GM23338 (cell line): ENCODE measurements around the gene ZBP1. TPM values are rescaled to one million over a fixed set of nuclear protein-coding genes. Genes with fewer than 3 reads are reported as not detected.

Experiments used
- ATAC-seq: fragments of 200-7000 bp; cut with Tn5 transposase; 3 replicates; pipeline ENCODE4 v1.9.1; 2020
- DNase-seq: peaks from one replicate; pipeline ENCODE4 v3.0.0-alpha.2; 2015; ENCODE audit warnings: low spot score
- H2AFZ ChIP-seq: fragments of 200-600 bp; sonication (generic); 2 replicates; pipeline ENCODE4 v1.8.0; 2016; ENCODE audit warnings: antibody characterized with exemption, mild to moderate bottlenecking, moderate library complexity
- H3F3A ChIP-seq: fragments of 200-600 bp; sonication (generic); replicated peaks from 2 replicates; pipeline ENCODE4 v1.8.0; 2017; ENCODE audit warnings: antibody characterized with exemption, mixed run types, low read depth
- H3K27ac ChIP-seq: fragments of 200-600 bp; sonication (generic); 2 replicates; pipeline ENCODE4 v1.6.1; 2016; ENCODE audit warnings: low read depth
- H3K27me3 ChIP-seq: fragments of 200-600 bp; sonication (generic); 2 replicates; pipeline ENCODE4 v1.8.0; 2016; ENCODE audit warnings: mild to moderate bottlenecking, mixed run types, moderate library complexity; ENCODE audit not compliant: insufficient read depth
- H3K36me3 ChIP-seq: fragments of 200-600 bp; sonication (generic); 2 replicates; pipeline ENCODE4 v1.8.0; 2016; ENCODE audit warnings: mild to moderate bottlenecking; ENCODE audit not compliant: insufficient read depth
- H3K4me1 ChIP-seq: fragments of 200-600 bp; sonication (generic); 2 replicates; pipeline ENCODE4 v1.8.0; 2016; ENCODE audit warnings: mild to moderate bottlenecking, moderate library complexity; ENCODE audit not compliant: insufficient read depth
- H3K4me2 ChIP-seq: fragments of 200-600 bp; sonication (generic); 2 replicates; pipeline ENCODE4 v1.7.1; 2017; ENCODE audit warnings: mixed run types
- H3K4me3 ChIP-seq: fragments of 200-600 bp; sonication (generic); 2 replicates; pipeline ENCODE4 v1.6.1; 2016; ENCODE audit warnings: mixed run types
- H3K79me2 ChIP-seq: fragments of 200-600 bp; sonication (generic); replicated peaks from 2 replicates; pipeline ENCODE4 v1.8.0; 2017; ENCODE audit warnings: mild to moderate bottlenecking; ENCODE audit not compliant: insufficient read depth
- H3K9me2 ChIP-seq: fragments of 200-600 bp; sonication (generic); 2 replicates; pipeline ENCODE4 v1.8.0; 2017; ENCODE audit not compliant: insufficient read depth
- H4K20me1 ChIP-seq: fragments of 200-600 bp; sonication (generic); replicated peaks from 2 replicates; pipeline ENCODE4 v1.8.0; 2017; ENCODE audit warnings: mild to moderate bottlenecking; ENCODE audit not compliant: insufficient read depth
- H3K27ac Mint-ChIP-seq: 2 replicates; pipeline ENCODE4 v1.8.0; 2020; ENCODE audit warnings: inconsistent platforms, mild to moderate bottlenecking, moderate library complexity, mixed read lengths
- H3K27me3 Mint-ChIP-seq: 3 replicates; pipeline ENCODE4 v1.8.0; 2022; ENCODE audit warnings: low read depth, mild to moderate bottlenecking, moderate library complexity, mixed read lengths, inconsistent platforms; ENCODE audit not compliant: insufficient read depth, poor library complexity
- H3K36me3 Mint-ChIP-seq: 3 replicates; pipeline ENCODE4 v1.8.0; 2021; ENCODE audit warnings: low read depth, mild to moderate bottlenecking, inconsistent platforms, moderate library complexity, mixed read lengths
- H3K4me1 Mint-ChIP-seq: 3 replicates; pipeline ENCODE4 v1.8.0; 2020; ENCODE audit warnings: mild to moderate bottlenecking, inconsistent platforms, mixed read lengths
- H3K4me3 Mint-ChIP-seq: 3 replicates; pipeline ENCODE4 v1.8.0; 2021; ENCODE audit warnings: moderate library complexity, mild to moderate bottlenecking, inconsistent platforms, mixed read lengths
- H3K9me3 Mint-ChIP-seq: 3 replicates; pipeline ENCODE4 v1.8.0; 2020; ENCODE audit warnings: moderate library complexity, mild to moderate bottlenecking, inconsistent platforms, mixed read lengths
- EZH2phosphoT487 ChIP-seq: fragments of 200-600 bp; sonication (generic); IDR thresholded peaks from one replicate; pipeline ENCODE4 v1.8.1; 2018; ENCODE audit warnings: antibody characterized with exemption; ENCODE audit not compliant: unreplicated experiment
- JUNB ChIP-seq: IDR thresholded peaks from one replicate; pipeline ENCODE4 v1.6.1; 2016; ENCODE audit warnings: antibody characterized with exemption; ENCODE audit not compliant: unreplicated experiment
- NANOG ChIP-seq: IDR thresholded peaks from 2 replicates; pipeline ENCODE4 v1.6.1; 2016; ENCODE audit warnings: antibody characterized with exemption, borderline replicate concordance
- POLR2AphosphoS5 ChIP-seq: IDR thresholded peaks from 2 replicates; pipeline ENCODE4 v1.6.1; 2016; ENCODE audit warnings: antibody characterized with exemption, low read depth
- STAT1 ChIP-seq: IDR thresholded peaks from one replicate; pipeline ENCODE4 v1.6.1; 2016; ENCODE audit warnings: antibody characterized with exemption; ENCODE audit not compliant: unreplicated experiment
- ZNF114 ChIP-seq: fragments of 250-450 bp; sonication (Bioruptor Pico); IDR thresholded peaks from 2 replicates; pipeline ENCODE4 v1.5.0; 2020; ENCODE audit warnings: mild to moderate bottlenecking, moderate library complexity
- polyA plus RNA-seq: library from polyadenylated mRNA; unstranded; fragments of >200 nt; fragmentation: Nextera tagmentation; extraction: Ambion mirVana; gene quantifications from 2 replicates; pipeline ENCODE4 v1.2.1, GENCODE V29; 2016
- total RNA-seq: library from RNA; depleted of rRNA; stranded (reverse); fragments of >200 nt; shearing (Covaris generic); gene quantifications from 2 replicates; pipeline ENCODE4 v1.2.3, GENCODE V29; 2014
- TF ChIP-seq, protein P1 (sequence below): fragments of 250-450 bp; sonication (Bioruptor Pico); IDR thresholded peaks from 2 replicates; pipeline ENCODE4 v1.5.0; 2020; ENCODE audit warnings: mild to moderate bottlenecking, moderate library complexity
- TF ChIP-seq, protein P2 (sequence below): IDR thresholded peaks from 2 replicates; pipeline ENCODE4 v1.6.1; 2016; ENCODE audit warnings: antibody characterized with exemption

Gene ZBP1
- total and polyA plus RNA-seq, 2 experiments from 2014 or later = not detected

DNA sequence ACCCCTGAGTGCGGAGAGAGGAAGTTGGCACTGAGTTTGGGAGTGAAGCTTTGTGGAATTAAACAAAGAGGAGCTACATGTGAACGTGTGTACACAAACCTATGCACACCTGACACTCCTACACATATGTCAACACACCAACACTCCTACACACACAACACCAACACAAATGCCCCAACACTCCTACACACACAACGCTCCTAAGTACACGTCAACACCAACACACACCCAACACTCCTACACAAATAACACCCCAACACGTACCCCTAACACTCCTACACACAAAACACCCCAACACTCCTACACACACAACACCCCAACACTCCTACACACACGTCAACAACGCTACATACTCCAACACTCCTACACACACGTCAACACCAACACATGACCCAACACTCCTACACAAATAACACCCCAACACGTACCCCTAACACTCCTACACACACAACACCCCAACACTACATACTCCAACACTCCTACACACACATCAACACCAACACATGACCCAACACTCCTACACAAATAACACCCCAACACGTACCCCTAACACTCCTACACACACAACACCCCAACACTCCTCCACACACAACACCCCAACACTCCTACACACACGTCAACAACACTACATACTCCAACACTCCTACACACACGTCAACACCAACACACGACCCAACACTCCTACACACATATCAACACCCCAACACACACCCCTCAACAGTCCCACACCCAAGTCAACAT lies 40.1 kb upstream of the ZBP1 start (continued):
- TF ChIP-seq, protein P1, sequence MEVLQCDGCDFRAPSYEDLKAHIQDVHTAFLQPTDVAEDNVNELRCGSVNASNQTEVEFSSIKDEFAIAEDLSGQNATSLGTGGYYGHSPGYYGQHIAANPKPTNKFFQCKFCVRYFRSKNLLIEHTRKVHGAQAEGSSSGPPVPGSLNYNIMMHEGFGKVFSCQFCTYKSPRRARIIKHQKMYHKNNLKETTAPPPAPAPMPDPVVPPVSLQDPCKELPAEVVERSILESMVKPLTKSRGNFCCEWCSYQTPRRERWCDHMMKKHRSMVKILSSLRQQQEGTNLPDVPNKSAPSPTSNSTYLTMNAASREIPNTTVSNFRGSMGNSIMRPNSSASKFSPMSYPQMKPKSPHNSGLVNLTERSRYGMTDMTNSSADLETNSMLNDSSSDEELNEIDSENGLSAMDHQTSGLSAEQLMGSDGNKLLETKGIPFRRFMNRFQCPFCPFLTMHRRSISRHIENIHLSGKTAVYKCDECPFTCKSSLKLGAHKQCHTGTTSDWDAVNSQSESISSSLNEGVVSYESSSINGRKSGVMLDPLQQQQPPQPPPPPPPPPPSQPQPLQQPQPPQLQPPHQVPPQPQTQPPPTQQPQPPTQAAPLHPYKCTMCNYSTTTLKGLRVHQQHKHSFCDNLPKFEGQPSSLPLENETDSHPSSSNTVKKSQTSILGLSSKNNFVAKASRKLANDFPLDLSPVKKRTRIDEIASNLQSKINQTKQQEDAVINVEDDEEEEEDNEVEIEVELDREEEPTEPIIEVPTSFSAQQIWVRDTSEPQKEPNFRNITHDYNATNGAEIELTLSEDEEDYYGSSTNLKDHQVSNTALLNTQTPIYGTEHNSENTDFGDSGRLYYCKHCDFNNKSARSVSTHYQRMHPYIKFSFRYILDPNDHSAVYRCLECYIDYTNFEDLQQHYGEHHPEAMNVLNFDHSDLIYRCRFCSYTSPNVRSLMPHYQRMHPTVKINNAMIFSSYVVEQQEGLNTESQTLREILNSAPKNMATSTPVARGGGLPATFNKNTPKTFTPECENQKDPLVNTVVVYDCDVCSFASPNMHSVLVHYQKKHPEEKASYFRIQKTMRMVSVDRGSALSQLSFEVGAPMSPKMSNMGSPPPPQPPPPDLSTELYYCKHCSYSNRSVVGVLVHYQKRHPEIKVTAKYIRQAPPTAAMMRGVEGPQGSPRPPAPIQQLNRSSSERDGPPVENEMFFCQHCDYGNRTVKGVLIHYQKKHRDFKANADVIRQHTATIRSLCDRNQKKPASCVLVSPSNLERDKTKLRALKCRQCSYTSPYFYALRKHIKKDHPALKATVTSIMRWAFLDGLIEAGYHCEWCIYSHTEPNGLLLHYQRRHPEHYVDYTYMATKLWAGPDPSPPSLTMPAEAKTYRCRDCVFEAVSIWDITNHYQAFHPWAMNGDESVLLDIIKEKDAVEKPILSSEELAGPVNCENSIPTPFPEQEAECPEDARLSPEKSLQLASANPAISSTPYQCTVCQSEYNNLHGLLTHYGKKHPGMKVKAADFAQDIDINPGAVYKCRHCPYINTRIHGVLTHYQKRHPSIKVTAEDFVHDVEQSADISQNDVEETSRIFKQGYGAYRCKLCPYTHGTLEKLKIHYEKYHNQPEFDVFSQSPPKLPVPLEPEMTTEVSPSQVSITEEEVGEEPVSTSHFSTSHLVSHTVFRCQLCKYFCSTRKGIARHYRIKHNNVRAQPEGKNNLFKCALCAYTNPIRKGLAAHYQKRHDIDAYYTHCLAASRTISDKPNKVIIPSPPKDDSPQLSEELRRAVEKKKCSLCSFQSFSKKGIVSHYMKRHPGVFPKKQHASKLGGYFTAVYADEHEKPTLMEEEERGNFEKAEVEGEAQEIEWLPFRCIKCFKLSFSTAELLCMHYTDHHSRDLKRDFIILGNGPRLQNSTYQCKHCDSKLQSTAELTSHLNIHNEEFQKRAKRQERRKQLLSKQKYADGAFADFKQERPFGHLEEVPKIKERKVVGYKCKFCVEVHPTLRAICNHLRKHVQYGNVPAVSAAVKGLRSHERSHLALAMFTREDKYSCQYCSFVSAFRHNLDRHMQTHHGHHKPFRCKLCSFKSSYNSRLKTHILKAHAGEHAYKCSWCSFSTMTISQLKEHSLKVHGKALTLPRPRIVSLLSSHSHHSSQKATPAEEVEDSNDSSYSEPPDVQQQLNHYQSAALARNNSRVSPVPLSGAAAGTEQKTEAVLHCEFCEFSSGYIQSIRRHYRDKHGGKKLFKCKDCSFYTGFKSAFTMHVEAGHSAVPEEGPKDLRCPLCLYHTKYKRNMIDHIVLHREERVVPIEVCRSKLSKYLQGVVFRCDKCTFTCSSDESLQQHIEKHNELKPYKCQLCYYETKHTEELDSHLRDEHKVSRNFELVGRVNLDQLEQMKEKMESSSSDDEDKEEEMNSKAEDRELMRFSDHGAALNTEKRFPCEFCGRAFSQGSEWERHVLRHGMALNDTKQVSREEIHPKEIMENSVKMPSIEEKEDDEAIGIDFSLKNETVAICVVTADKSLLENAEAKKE = no peak
- TF ChIP-seq ZNF114 (no peak), JUNB (no peak), EZH2phosphoT487 (no peak)
- TF ChIP-seq, protein P2, sequence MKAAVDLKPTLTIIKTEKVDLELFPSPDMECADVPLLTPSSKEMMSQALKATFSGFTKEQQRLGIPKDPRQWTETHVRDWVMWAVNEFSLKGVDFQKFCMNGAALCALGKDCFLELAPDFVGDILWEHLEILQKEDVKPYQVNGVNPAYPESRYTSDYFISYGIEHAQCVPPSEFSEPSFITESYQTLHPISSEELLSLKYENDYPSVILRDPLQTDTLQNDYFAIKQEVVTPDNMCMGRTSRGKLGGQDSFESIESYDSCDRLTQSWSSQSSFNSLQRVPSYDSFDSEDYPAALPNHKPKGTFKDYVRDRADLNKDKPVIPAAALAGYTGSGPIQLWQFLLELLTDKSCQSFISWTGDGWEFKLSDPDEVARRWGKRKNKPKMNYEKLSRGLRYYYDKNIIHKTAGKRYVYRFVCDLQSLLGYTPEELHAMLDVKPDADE = no peak

DNA sequence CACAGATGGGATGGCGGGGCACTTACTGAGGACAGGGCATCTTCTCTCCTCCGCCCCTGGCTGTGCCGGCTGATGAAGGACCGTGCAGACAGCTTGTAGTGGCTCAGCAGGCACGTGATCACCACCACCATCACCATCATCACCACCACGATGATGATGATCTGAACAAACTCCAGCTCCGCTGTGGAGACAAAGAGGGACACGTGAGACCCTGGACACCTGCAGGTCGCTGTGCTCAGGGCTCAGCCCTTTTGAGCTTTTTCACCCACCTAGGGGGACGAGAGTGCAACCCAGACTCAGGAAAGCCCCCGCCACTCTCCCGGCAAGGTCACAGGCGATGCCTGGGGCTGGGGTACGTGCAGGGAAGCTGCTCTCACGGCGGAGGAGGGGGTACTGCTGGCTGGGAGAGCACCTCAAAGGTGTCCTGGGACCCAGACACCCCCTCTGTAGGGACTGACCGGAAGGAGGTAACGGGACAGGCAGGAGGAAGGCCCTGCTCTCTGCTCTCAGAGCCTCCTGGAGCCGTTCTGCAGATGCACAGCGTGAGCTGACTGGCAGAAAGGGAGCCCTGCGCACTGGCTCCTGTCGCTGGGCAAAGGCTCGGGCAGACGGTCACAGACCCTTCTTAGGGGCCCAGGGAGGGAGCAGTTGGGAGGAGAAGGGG lies 39.4 kb upstream of the ZBP1 start:
- DNase-seq = no peak
- peaks cover 5% of the 10 kb centered on the region; the same call in 1 of the 2 replicates for H4K20me1 ChIP-seq
- TF ChIP-seq, protein P2 = no peak
- TF ChIP-seq NANOG (no peak), STAT1 (no peak), POLR2AphosphoS5 (no peak), ZNF114 (no peak), JUNB (no peak)

More for the DNA sequence above, 39.4 kb upstream of the ZBP1 start:
- Mint-ChIP-seq H3K4me1 (peaks cover 29% of the 10 kb centered on the region), H3K27me3 (peaks cover 13% of the 10 kb centered on the region), H3K27ac (no peak overlapping the region; the same call in 1 of the 2 replicates), H3K4me3 (no peak overlapping the region), H3K9me3 (no peaks in the 10 kb centered on the region; the same call in 2 of the 3 replicates), H3K36me3 (peaks cover 20% of the 10 kb centered on the region)
- H3K27me3 ChIP-seq = no peaks in the 10 kb centered on the region
- H2AFZ ChIP-seq = no peak overlapping the region
- peaks cover under 1% of the 10 kb centered on the region; the same call in 1 of the 2 replicates for H3F3A ChIP-seq
- H3K4me1 ChIP-seq = no peaks in the 10 kb centered on the region; the same call in 1 of the 2 replicates
- no peaks in the 10 kb centered on the region for H3K9me2 ChIP-seq
- H3K79me2 ChIP-seq = peaks cover 30% of the 10 kb centered on the region
- ATAC-seq = no peak
- no peak overlapping the region for H3K27ac ChIP-seq
- no peak overlapping the region for H3K4me3 ChIP-seq
- H3K4me2 ChIP-seq = no peak overlapping the region
- no peaks in the 10 kb centered on the region for H3K36me3 ChIP-seq
